Activated T-cell treated with anti-CD3 and anti-CD28 coated beads for 1 hour (primary cell): ENCODE measurements around the gene EPHX1.
"Not testable (repeated sequence)": the region's sequence is repeated elsewhere in the genome, so short reads cannot be mapped to it uniquely, and the experiment has no call there.

Source experiments
- DNase-seq: peaks from one replicate; pipeline ENCODE4 v3.0.0-alpha.2; 2020; ENCODE audit warnings: low read depth

The EPHX1 gene

DNA sequence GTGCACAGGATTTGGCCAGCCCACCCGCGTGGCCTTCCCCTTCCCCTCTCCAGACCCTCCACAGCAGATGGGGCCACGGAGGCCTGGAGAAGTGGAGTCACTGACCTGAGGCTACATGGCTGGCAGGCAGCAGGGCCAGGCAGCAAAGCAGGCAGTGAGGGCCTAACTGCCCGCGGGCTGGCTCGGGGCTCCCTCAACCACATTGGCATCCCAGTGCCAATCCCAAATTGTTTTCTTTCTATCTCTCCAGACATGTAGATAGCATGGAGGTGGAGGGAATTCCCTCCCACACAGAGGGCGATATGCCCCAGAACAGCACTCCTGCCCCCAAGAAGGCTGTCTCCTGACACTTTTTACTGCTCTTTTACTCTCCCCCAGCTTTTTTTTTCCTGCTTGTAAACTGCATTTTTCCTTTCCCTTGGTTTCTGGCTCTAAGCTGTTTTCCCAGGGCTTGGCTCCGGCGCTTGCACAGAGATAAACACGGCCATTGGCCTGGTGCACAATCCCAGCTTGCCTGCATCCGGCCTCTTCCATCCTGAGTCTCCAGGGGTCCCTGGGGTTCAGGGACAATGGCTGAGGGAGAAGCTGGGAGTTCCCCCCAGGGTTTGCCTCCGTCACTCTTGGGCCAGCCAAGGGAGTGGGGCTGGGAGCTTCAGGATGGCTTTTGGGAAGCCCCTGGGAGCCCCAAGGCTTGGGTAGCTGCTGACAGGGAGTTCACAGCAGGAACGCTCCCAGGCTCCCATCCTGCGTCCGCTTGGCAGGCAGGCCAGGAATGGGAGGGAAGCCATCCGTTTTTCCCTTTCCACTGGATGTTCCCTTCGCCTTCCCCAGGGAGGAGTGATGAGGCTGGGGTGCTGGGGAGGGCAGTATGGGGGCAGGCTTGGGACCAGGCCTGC, 7.0 kb downstream of the EPHX1 start:
- no peak for DNase-seq

DNA sequence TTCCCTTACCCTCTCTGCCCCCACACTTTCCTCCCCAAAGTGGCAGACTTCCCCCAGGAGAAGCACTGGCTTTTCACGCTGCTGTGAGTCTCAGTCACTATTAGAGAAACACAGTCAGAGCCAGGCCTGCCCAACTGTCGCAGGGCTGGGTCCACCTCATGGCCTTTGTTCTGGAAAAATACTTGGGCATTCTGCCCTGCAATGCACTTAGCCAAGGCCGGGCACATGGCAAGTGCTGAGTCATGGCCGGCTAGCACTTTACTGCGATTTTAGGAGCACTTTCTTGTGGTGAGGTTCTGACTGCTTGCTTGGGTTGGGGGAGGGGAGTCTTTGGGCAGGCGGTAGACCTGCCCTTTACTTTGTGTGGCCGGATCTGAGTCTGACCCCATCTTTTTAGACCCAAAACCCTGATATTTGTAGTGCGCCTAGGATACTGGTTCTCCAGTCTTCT, 7.7 kb downstream of the EPHX1 start:
- no peak for DNase-seq

DNA sequence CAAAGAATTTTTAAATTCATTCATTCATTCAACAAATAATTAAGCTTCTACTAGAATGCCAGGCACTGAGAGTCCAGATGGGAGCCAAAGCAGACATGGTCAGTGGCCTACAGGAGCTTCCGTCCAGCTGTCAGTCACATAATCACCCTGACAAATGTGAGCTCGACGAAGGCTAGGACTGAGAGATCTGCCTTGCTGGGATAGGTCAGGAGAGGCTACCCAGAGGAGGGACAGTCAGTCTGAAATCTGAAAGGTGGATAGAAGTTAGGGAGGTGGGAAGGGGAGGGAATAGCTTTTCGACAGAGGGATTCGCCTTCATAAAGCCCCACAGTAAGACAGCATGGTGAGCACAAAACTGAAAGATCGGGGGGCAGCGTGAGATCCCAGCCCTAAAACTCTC, 8.3 kb downstream of the EPHX1 start:
- no peak for DNase-seq

DNA sequence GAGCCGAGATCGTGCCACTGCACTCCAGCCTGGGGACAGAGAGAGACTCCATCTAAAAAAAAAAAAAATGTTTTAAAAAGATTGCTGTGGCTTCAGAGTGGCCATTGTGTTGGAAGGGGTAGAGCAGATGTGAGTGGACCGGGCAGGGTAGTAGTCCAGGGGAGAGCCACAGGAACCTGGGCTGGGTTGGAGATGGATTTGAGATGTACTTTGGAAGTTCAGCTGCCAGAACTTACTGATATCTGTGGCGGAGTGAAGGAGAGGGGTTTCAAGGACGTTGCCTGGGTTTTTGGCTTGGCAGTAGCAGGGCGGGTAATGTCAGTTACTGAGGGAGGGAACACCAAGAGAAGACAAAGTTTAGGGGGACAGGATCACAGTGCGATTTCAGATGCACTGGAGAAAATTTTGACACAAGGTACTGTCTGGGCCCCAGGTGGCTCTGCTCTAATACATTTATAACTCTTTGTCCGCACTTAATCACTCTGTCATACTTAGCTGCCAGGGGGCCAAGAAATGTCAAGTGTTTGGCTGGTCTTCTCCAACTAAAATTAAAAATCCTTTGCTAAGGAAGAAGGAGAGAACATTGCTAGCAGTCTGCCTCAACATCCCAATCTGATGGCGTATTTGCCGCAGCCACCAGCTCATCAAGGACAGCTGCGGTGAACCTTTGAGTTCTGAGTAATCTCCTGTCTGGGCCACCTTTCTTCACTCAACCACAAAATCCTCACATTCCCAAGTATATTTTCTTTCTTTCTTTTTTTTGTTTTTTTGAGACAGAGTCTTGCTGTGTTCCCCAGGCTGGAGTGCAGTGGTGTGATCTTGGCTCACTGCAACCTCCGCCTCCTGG, 9.6 kb downstream of the EPHX1 start:
- DNase-seq, result no peak

DNA sequence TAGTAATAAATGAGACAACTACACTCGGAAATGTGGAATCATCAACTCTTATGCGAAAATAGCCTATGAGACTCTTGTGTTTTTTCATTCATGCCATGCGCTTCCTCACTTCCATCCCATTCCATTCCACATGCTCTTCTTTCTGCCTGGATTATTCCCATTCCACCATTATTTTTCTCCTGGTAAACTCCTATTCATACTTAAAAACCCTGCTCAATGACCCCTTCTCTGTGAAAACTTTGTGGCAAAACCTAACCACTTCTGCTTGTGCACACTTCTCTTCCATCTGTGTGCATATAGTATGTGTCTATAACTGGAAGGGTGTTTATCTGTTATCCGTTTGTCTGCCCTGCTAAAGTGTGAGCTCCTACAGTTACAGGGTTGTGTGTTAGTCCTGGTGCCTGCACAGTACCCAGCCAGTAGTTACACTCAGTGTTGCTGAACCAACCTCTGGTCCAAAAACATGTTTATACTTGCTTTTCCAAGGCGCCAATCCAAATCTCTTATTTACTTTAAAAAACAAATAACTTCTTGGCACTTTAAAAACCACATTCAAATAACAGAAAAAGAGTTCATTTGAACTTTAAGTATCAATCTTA, 10.7 kb downstream of the EPHX1 start:
- DNase-seq, result no peak

DNA sequence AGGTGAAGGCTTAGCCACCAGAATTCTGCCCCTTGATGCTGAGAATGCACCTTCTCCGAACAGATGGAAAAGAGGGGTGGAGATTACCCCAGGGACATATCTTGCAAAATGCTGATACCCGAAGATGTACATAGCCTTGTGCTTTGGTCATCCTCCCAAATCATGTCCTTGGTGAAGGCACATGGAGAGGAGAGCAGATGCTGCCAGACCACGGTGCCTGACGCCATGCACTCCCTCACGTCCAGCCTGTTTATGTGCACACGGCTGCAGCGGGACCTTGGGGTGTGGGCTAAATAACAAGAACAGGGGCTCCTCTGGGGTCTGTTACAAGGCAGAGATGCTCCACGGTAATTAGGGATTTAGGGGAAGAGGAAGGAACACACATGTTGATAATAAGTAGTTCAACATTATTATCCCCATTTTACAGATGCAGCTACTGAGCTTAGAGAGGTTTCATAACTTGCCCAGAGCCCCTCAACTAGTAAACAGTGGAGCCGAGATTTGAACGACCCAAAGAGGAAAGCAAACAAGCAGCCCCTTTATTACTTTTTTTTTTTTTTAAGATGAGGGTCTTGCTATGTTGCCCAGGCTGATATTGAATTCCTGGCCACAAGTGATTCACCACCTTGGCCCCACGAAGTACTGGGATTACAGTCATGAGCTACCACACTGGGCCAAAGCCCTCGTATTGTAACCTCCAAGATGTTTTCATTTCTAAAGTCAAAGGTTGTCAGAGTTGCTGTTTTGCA, 12.9 kb downstream of the EPHX1 start:
- DNase-seq, result no peak

DNA sequence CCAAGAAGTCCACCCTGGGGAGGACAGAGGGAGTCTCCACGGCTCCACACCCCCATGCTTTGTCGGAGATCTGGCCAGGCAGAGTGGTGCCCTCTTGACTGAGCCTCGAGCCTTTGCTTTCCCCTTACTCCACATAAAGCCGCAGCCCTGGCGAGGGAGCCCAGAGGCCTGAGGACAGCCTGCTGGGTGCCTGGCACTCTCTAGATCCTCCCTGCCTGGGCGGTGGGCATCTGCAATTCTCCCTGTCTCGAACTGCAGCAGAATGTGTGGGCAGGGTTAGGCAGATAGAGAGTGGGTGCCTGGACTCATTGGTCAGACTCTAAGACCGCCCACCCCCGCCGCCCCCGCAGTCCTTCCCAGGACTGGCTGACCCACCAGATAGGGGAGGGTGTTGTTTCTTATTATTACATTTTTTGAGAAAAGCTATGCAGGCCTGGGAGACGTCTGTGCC, 13.9 kb downstream of the EPHX1 start:
- DNase-seq, result no peak

DNA sequence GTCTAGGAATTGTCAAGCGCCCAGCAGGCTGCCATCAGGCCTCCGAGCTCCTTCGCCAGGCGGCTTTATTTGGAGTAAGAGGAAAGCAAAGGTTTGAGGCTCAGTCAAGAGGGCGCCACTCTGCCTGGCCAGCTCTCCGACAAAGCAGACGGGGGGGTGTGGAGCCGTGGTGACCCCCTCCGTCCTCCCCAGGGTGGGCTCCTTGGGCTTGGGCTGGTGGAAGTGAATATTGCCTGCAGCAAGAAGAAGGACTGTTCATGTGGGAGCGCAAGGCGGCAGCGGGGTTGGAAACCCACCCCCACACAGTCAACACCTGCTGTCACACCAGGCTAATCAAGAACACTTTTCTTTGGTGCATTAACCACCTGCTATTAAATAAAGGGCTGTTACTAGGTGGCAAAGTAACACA, 14.6 kb downstream of the EPHX1 start:
- no peak for DNase-seq

DNA sequence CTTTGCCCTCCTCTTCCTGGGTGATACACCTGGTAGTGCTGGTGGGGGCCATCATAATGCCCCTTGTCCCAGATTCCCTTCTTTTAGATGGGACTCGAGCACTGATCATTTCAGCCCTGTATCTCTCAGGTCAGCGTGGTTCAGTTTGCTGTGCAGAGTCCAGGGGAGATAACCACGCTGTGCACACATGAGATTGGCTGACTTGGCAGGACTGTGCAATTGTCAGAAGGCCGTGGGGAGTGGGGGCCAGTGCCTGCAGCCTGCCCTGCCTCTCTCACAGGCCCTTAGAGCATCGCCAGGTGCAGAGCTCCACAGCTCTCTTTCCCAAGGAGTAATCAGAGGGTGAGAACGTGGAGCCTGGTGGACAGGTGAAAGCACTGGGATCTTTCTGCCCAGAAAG, 15.2 kb downstream of the EPHX1 start:
- DNase-seq, result no peak

DNA sequence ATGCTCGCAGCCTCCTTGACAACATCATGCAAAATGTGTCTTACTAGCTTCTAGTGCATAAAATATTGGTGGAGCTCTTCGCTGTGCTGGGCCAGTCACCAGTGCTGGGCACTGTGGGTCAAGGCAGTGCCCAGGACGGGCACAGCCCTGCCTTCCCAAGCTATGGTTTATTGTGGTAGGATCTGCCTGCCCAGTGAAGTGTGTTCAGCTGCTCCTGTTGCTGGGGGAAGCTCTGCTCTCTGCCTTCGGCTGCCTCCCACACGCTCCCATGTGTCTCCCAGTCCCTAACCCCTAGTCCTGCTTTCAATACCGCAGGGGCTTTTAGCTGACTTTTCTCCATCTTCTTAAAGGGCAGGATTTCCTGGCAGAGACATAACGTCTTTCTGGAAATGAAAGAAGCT, 15.7 kb downstream of the EPHX1 start:
- no peak for DNase-seq

DNA sequence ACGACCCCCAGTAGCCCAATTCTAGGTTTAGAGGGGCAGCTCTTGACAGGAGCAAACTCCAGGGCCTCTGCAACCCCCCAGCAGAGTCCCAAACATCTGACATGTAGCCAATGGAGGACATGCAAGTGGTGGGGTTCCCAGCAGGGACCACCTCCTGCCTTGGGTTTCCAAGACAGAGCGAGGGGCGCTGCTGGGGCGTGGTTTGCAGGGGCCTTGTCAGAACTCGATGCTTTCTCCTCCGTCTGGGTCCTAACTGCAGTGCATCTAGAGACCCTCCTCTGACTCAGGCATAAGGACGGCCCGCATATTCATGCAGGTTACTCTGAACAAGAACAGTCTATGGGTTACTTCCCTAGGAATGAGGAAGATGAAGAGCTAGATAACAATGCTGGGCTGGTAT, 17.2 kb downstream of the EPHX1 start:
- no peak for DNase-seq

DNA sequence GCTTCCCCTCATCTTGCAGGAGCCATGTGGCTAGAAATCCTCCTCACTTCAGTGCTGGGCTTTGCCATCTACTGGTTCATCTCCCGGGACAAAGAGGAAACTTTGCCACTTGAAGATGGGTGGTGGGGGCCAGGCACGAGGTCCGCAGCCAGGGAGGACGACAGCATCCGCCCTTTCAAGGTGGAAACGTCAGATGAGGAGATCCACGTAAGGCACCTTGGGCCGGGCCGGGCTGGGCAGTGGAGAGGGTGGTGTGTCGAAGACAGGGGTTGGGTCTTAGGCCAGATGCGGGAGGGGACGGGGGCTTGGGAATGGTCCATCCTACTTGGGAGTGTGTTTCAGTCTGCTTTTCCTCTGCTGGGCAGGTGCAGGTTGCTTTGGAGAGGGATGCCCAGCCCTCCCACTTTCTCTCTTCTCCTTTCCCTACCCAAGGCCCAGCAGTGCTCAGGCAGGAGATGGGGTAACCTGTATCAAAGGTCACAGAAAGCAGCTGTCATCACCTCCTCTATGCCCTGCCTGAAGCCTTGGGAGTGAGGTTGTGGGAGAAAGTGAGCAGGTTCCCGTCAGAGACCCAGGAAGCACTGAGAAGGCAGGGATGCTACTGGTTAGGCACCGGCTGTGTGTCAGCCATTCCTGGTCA, 18.9 kb downstream of the EPHX1 start:
- no peak for DNase-seq

DNA sequence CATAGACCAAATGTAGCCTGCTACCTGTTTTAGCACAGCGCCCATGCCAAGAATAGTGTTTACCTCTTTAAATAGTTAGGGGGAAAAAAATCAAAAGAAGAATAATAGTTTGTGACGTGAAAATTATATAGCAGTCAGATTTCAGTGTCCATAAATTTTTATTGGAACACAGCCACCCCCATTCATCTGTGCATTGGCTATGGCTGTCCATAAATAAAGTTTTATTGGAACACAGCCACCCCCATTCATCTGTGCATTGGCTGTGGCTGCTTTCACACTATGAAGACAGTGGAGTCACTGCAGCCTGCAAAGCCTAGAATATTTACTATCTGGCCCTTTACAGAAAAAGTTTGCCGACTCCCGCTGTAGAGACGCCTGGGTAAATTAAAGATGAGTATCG, 20.9 kb downstream of the EPHX1 start:
- DNase-seq, result no peak

DNA sequence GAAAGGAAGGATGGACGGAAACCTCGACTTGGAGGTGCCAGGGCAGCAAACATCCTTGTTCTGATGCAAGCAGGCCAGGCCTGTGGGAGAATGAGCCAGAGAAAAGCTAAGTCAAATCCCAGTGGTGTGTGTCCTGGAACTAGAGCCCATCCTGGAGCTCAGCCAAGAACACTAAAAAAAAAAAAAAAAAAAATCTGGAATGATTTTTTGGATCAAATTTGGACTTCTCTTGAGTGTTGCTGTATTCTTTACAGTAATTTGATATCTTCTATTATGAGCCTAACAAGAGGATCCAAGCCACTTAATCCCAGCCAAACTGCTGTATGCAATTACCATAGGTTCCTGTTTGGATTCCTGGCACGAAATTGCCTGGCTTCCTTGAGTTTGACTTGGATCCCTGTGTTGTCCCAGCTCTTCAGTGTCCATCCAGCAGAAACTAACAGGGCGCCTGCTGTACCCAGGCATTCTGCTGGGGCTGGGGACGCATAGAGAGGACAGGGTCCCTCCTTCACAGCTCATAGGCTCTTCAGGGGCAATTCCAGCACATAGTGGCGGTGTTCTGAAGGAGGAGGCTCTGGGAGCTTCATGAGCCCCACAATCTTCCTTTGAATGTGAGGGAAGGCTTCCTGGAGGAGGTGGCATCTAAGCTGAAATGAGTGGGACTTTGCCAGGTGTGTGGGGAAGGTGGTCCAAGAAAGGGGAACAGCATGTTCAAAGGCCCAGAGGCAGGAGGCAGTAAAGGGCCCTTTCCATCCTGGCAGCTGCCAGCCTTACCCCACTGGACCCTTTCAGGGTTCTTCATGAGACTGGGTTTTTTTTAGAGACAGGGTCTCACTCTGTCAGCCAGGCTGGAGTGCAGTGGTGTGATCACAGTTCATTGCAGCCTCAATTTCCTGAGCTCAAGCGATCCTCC, 24.7 kb downstream of the EPHX1 start:
- DNase-seq, result no peak

DNA sequence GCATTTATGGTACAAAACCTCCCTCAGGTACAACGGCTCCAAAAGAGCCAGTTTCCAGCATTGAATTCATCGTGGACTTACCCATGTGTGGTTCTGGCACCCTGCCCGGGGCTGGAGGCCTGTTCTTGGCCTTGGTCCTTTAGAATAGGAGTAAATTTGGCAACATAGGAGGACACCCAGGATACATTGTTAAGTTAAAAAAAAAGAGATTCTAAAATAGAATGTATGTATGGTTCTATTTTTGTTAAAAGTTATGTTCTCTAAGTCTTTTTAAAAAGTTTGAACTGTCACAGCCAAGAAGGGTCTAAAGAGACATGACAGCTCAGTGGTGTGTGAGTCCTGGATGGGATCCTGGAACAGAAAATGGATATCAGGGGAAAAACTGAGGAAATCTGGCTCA, 25.9 kb downstream of the EPHX1 start:
- no peak for DNase-seq

DNA sequence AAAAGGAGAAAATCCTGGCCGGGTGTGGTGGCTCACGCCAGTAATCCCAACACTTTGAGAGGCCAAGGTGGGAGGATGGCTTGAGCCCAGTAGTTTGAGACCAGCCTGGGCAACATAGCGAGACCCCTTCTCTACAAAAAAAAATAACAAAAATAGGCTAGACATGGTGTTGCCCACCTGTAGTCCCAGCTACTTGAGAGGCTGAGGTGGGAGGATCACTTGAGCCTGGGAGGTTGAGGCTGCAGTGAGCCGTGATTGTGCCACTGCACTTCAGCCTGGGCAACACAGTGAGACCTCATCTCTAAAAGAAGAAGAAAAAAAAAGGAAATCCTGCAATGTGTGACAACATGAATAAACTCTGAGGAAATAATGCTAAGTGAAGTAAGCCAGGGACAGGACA, 26.4 kb downstream of the EPHX1 start:
- DNase-seq, result not testable (repeated sequence)

DNA sequence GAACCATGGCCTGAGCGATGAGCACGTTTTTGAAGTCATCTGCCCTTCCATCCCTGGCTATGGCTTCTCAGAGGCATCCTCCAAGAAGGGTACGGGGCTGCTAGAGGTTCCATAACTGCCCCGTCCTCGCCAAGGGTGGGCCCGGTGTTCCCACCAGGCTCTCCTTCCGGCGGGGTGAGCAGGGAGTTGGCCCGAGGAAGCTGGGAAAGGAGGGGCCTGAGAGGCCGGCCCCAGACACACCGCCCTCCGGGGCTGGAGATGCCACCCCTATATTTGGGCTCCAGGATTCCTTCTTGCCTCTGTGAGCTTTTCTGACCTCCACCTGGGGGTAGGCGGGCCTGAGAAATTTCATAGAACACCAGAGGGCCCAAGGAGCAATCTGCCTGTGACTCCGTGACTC, 28.9 kb downstream of the EPHX1 start:
- DNase-seq, result no peak

DNA sequence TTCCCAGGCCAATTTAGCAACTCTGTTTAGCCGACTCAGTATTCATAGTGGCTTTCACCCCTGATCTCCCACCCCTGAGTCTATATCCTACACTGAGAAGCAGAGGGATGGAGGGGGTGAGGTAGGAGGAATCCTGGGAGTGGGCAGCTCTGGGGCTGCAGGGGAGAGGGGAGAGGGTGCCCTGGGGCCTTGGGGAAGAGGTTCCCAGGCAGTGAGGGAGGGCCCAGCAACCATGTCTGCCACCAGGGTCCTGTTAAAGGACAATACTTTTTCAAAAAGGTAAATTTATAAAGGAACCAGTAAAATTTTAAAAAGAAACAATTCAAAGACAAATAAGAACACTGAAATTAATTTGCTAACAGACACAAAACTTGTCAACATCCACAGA, 30.3 kb downstream of the EPHX1 start:
- DNase-seq, result no peak

DNA sequence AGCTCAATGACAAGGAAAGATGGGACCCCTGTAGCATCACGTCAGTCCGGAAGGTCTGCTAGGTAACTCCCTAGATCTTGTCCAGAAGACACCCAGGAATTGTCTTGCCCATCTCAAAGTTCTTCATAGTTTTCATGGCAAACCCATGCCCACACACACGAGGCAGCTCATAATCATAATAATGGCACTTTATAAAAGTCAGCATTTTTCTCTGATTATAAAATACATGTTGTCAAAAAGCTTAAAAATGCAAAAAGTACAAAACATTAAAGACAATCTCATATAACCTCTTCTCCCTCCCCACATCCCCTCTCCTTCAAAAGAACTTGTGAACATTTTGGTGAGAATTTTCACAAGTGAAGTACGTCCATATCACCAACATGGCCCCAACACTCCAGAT, 30.8 kb downstream of the EPHX1 start:
- DNase-seq, result no peak

DNA sequence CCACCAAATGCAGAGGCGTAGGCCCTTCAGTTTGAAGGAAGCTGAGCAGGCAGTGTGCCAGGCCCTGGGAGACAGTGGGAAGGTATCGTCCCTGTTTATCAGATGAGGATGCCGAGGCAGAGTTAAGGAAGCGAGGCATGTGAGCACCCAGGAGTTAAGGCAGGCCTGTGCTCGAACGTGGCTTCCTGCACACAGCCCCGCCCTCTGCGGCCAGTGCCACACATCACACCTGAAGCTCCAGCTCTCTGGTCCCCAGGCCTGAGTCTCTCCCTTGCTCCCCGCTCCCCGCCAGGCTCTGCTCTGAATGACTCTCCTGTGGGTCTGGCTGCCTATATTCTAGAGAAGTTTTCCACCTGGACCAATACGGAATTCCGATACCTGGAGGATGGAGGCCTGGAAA, 32.1 kb downstream of the EPHX1 start:
- no peak for DNase-seq
